GM18867 (cell line): Measurements from ENCODE around the gene LAMB4.

ENCODE experiments used
- ATAC-seq: cut with Tn5 transposase; IDR thresholded peaks from one replicate; pipeline ENCODE4 v1.9.1; 2021; ENCODE audit warnings: mild to moderate bottlenecking, moderate library complexity; ENCODE audit not compliant: unreplicated experiment

The LAMB4 gene, protein sequence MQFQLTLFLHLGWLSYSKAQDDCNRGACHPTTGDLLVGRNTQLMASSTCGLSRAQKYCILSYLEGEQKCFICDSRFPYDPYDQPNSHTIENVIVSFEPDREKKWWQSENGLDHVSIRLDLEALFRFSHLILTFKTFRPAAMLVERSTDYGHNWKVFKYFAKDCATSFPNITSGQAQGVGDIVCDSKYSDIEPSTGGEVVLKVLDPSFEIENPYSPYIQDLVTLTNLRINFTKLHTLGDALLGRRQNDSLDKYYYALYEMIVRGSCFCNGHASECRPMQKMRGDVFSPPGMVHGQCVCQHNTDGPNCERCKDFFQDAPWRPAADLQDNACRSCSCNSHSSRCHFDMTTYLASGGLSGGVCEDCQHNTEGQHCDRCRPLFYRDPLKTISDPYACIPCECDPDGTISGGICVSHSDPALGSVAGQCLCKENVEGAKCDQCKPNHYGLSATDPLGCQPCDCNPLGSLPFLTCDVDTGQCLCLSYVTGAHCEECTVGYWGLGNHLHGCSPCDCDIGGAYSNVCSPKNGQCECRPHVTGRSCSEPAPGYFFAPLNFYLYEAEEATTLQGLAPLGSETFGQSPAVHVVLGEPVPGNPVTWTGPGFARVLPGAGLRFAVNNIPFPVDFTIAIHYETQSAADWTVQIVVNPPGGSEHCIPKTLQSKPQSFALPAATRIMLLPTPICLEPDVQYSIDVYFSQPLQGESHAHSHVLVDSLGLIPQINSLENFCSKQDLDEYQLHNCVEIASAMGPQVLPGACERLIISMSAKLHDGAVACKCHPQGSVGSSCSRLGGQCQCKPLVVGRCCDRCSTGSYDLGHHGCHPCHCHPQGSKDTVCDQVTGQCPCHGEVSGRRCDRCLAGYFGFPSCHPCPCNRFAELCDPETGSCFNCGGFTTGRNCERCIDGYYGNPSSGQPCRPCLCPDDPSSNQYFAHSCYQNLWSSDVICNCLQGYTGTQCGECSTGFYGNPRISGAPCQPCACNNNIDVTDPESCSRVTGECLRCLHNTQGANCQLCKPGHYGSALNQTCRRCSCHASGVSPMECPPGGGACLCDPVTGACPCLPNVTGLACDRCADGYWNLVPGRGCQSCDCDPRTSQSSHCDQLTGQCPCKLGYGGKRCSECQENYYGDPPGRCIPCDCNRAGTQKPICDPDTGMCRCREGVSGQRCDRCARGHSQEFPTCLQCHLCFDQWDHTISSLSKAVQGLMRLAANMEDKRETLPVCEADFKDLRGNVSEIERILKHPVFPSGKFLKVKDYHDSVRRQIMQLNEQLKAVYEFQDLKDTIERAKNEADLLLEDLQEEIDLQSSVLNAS (N-terminal part only)

DNA sequence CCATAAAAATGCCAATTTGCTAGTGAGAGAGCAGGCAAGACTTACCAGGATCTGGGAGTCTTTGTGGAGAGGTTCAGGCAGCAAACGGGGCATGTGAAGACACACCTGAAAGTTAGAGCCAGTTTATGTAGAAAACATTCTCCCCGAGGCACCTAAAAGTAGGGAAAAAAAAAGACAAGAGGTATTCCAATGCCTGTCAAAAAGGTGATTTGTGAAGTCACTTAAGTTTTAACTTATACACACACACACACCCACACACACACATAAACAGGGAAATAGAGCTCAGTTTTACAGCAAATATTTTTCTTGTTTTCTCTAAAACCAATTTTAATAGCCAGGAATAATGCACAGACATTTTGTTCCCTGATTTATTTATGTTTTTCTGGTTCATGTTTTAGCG lies at the start of gene LAMB4:
TSS of gene LAMB4 (minus strand) at position 101 of the 400 bp plus-strand sequence. CDS start 7,197 bp downstream, outside the sequence.
- no peak for ATAC-seq

DNA sequence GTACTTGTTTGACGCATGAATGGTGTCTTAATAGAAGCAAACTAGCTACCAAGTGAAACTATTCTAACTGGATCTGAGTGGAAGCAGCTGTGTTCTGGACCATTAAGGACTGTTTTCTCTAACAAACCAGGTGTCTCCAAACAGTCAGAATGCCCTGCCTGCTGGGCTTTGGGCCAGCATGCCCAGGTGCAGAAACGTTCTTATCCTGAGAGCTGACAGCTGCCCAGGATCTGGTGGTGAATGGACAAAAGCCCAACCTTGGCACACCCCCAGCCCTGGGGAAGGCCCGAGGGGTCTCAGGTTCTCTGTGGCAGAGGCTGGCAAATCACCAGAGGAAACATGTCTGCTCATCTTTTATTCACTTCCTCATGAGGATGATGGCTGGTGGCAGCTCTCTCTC lies 48.2 kb upstream of the LAMB4 start:
- ATAC-seq = no peak

DNA sequence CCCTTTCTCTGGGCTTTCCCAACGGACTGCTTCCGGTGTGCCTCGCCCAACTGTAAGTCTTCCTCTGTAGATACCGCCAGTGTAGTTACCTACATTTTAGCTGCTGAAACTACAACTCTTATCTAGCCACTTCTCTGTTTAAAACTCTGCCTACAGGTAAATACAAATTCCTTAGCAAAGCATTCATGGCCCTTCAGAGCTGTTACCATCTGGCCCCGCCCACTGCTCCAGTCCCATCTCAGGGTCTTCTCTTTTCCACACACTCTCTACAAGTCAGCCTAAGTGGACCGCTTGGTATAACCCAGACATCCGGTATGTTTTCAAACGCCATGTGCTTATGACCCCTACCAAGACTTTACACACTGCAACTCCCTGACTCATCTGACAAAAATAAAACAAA lies 41.0 kb upstream of the LAMB4 start:
- ATAC-seq = no peak

DNA sequence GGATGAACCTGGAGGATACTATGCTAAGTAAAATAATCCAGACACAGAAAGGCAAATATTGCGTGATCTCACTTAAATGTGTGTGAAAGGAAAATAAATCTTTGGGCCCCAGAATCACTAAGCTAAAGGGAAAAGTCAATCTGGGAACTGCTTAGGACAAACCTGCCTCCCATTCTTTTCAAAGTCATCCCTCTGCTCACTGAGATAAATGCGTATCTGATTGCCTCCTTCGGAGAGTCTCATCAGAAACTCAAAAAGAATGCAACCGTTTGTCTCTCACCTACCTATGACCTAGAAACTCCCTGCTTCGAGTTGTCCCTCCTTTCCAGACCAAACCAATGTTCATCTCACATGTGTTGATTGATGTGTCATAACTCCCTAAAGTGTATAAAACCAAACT lies 40.1 kb upstream of the LAMB4 start:
- no peak for ATAC-seq

DNA sequence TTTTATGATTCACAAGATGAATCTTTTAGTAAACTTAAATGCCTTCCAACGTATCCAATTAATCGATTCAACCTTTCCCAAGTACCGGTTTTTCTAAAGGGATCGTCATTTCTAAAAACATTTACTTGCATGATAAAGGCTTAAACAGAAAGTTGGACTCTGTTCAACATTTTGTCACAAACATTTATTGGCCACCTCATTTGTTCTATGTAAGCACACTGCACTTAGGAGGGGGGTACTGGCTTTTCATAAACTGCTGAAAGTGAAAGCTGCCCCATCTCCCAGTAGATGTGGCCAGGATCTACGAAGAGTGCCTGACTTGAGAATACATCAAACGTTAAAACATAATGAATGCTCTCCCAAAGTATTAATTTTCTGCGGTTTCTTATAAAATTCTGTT lies 37.3 kb upstream of the LAMB4 start:
- no peak for ATAC-seq

DNA sequence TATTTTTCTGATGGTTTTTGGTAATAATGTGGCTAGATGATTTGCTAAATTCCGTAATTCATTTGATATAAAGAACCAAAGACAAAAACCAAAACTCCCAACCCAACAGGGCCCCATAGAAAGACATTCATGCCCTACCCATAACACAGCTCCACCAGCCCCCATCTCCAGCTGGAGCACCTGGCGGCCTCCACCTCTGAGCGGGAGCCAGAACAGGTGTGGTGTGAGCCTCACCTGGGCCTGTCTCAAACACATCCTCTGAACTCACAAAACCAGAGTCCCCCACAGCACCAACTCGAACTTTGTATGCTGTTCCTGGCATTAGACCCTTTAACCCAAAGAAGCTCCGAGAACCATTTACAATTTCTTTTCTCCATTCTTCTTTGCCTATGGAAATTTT lies 36.5 kb upstream of the LAMB4 start:
- no peak for ATAC-seq

DNA sequence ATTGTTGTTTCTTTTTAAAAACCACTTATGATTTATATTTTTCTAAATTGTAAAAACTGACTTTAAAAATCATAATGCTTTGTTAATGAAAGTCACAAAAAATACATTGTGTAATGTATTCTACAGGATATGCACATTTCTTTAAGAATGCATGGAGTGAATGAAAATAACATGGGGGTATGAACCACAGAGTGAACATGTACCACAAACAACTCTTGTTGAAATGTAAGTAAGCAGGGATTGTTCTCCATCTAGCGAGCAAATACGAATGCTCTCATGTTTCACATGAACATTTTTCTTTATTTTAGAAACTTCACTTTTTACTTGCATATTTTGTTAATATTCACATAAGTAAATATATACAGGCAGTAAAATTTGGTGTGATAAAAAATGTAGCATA lies 35.6 kb upstream of the LAMB4 start:
- no peak for ATAC-seq

DNA sequence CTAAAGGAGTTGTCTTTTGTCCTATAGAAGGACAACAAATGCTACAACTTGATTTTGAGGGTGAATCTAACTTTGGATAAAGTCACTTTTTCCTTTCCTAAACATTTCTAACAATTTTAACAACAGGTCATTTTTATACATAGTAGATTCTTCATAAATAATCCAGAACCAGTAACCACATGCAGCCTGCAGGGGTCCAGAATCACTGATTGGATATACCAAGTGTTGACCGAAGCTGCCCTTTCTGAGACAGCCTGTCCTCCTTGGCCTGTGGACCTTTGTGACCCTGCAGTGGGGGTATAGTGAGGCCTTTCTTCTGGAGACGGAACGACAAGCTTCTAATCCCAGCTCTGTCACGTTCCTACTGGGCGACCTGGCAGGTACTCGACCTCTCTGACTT lies 34.8 kb upstream of the LAMB4 start:
- ATAC-seq = no peak

DNA sequence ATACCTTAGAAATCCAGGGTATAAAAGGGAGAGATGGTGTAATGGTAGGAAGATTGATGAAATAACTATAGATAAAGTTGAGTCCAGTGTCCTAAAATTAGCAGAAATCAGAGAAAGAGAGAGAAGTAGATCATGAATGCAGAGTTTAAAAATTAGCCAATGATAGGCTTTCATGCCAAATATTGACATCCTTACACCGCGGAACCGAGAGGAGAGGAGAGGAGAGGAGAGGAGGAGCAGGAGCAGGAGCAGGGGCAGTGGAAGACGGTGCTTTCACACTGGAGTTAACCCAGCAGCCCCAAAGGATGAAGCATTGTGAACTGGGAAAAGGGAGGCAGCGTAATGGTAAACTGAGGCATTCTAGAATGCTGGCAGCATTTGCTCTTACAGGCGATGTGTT lies 34.2 kb upstream of the LAMB4 start:
- ATAC-seq = no peak

DNA sequence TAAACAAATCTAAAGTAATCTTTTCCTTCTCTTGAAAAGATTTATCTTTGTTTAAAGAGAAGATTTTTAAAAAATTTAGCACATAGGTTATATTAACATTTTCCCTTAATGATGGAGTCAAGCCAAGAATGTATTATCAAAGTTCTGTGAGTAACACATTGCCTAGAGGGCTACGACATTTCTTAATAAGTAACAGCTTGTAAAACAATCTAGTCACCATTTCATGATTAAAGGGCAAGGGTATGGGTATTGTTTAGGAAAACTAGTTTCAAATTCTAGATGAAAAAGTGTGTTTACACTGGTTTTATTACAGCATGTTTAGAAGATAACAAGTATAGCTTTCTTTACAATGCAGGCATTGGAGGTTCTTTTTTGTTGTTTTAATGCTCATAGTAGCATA lies 28.6 kb upstream of the LAMB4 start:
- ATAC-seq = no peak

DNA sequence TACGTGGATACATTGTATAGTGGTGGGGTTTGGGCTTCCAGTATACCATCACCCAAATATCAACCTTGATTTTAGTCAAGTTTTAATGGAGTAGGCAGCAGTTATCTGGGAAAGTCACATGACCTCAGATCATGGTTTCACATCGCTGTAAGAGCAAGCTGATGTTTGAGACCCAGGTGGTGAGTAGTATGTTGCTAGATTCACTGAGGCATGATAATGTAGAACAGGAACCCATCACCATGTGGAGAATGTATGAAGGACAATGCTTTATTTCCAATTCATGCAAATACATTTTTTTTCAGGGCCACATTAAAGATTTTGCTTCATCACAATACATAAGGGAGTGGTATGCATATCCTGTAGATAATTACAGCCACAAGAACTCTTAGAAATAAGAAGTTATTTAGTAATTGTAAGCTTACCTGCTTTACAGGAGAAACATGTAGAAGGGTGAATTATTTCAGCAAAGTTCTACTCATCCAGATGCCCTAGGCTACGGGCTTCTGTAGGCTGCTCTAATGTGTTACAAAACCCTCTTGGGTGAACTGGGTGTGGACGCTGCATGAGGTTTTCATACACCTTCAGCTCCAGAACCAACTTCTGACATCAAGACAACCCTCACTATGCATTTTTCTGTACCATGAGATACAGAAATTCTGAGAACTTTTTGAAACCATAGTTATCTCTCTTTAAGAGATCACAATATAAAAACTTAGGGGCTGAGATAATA lies 27.6 kb upstream of the LAMB4 start:
- ATAC-seq = no peak

DNA sequence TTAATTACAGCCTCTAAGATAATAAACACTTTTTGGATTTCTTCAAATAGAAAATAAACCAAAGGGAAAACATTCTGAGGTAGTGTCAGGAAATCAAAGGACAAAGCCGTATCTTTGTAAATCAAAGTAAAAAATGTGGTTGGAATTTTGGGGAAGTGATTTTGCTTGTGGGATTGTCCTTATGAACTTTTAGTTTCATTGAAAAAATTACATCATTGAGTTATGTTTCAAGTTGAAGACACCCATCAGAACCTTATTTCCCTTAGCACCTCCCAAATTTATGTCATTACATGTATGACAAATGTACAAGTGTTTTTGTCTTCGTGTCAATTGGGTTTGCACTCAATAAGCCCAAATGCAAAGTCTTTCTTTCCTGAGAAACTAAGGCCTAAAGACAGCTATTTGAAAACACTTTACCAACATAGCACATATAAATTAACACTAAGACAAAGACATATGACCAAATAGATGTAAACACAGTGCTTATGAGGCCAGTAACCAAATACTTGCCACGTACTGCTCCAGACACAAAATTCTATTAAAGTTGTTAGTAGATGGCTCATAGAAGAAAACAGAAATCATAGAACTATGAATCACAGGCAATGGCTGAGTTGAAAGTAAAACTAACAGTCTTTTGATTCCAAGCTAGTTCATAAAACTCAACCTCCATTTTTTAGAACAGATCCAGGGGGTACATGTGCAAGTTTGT lies 26.9 kb upstream of the LAMB4 start:
- ATAC-seq = no peak

DNA sequence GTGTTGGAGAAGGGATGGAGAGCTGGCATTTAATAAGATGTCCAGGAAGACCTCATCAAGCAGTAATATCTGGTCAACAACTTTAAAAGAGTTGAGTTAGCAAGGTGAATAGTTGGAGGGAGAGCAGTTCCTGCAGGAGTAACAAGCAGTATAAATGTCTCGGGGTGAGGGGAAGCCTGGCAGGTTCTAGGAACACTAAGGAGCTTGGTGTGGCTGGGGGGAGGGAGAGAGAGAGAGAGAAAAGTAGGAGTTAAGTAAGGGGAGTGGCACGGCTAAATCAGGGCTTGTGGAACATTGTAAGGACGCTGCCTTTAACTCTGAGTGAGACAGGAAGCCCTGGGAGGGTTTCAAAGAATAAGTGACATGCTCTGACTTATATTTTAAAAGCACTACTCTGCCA lies 22.0 kb upstream of the LAMB4 start:
- ATAC-seq = no peak

DNA sequence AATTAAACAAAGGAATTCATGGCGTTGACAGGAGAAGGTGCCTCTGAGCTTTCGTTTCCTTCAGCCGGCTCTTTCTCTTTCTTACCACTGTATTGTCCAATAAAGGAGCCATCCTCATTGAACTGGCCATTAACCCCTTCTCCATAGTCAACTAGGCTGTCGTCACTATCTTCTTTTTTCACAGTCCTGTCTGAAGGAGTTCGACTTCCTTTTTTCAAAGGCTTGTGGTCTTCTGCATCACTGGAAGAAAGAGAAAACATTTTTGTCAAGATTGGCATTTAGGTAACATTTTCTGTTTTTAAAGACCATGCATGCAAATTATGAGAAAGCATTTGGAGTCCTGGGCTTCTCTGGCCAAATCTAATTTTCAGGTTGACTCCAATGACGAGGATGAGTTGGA lies 19.7 kb upstream of the LAMB4 start:
- ATAC-seq = no peak

DNA sequence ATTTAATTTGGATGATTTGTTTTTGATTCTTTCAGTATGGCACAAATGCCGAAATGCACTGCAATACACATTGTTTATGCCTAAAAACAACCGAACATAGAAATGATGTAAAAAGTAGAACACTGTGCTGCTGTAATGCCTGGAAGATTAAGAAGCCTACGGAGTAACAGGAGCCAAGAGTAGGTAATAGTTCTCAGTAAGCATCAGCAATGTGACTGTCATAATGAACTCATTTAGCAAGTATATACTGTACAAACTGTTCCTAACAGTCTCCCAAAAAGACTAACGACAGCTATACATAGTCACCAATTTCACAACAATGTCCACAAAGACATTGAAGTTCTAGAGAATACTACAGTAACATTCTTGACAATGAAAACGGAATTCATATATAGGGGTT lies 19.0 kb upstream of the LAMB4 start:
- ATAC-seq = no peak

DNA sequence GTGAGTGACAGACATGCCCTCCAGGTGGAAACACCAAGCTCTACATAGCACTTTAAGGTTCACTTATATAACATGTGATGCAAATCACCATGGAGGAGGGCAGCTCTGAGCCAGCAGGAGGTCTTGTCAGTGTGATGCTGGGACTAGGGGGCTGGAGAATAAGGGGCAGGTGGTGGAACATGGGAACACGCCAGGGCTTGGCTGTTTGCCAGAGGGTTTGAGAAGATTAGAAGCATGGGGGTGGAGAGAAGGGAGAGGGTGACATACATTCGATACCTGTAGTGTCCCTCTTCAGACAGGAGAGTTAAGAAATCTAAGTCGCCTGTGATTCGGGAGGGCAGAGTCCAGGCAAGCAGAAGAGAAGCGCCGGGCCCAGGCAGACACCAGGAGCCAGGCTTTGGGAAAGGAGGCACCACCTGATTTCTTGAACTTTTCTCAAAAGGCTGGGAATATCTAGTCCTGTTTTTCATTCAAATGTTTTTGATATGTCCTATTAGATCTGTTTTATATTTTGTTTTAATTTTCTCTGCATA lies 16.9 kb upstream of the LAMB4 start:
- ATAC-seq = no peak

DNA sequence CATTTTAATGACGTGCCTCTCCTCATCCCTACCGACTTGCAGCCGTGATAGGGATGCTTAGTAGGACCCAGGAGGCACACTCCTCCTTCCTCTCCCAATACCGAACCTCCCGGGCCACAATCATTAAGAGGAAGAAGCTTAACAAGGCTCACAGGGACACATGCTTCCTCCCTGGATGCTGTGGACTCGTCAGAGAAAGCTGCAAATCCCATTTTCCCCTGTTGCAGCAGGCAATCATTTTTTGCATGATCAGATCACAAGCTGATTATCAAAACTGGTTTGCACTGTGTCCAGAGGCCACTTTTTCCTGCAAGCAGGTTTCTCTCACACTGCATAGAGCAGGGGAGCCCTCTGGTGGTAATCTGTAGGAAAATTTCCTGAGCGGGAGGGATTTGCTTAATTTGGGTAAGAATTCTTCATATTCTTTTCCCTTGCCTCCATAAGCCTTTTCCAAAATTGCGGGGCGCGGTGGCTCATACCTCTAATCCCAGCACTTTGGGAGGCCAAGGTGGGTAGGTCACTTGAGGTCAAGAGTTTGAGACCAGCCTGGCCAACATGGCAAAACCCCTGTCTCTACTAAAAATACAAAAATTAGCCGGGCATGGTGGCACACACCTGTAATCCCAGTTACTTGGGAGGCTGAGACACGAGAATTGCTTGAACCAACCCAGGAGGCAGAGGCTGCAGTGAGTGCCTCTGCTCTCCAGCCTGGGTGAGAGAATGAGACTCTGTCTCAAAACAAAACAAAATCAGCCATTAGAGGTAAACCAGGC lies 16.1 kb upstream of the LAMB4 start:
- peak; percentile 69 for ATAC-seq

DNA sequence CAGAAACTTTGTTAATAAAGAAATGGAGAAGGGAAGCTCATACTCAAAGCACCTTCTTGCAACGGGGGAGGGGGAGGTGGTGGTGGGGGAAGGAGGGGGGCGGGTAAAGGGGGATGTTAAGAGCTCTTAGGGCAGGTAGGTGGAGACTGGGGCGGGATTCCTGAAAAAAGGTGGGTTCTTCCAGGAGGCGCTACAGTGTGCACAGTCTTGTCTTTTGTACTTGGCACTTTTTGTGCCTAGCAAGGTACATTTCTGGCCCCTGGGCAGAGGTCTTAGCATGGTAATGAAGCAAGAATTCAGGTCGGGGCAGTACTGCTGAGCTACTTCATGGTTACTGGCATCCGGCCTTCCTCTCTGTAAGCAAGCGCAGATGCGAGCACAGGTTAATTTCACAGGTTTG lies 15.2 kb upstream of the LAMB4 start:
- ATAC-seq = no peak

DNA sequence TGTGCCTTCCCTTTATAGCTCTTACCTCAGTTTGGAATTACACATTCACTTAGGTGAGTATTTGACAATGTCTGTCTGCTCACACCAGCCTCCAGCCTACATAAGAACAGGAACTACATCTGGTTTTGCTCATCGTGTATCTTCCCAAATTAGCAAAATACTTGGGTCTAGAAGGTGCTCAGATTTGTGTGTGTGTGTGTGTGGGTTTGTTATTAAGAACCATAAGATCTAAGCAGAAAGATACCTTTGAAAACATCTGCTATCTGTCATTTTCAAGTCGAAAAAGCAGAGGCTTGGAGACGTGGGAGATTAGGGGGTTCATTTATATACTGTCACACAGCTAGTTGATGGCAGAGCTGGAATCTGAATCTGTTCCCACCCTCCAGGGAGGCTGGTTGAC lies 14.8 kb upstream of the LAMB4 start:
- ATAC-seq = no peak
